Measurements from ENCODE around the gene SNED1.

DNA sequence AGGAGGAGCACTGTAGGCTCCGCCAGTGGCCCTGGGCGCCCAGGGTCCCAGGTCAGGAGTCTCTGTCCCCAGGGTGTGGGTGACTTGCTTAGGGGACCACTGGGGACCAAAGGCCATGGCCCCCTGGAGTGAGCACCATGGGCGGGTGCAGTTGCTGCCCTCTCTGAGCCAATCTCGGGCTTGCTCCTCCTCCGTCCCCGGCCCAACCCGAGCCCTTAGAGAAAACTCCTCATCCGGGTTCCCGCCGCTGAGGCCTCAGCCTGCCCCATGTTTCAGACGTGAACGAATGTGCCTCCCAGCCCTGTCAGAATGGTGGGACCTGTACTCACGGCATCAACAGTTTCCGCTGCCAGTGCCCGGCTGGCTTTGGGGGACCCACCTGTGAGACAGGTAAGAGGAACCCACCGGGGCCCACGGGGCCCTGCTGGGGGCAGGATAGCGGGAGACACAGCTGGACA is 38.6 kb downstream of the SNED1 start:
- TF ChIP-seq NPAS2 (CRISPR knock-in tag; IDR thresholded peaks at IDR 0.05; ENCODE audit: borderline replicate concordance) (no peak), CTCF (IDR thresholded peaks at IDR 0.05) (no peak)
